IPS DF 6.9 (cell line): ENCODE results near the gene ZNF618.

Source experiments
- DNase-seq: peaks from one replicate; pipeline ENCODE4 v3.0.0-alpha.2; 2013; ENCODE audit warnings: low read depth, low spot score
- H3K27ac ChIP-seq: one replicate; pipeline ENCODE4 v1.5.1; 2013; ENCODE audit warnings: low read length, control low read depth
- H3K27me3 ChIP-seq: 2 replicates; pipeline ENCODE4 v1.6.1; 2013; ENCODE audit warnings: mild to moderate bottlenecking, low read length; ENCODE audit not compliant: control insufficient read depth, insufficient read depth
- H3K36me3 ChIP-seq: 2 replicates; pipeline ENCODE4 v1.6.1; 2013; ENCODE audit warnings: low read length; ENCODE audit not compliant: control insufficient read depth, insufficient read depth
- H3K4me1 ChIP-seq: 2 replicates; pipeline ENCODE4 v1.6.1; 2013; ENCODE audit warnings: low read length; ENCODE audit not compliant: control insufficient read depth, insufficient read depth
- H3K4me3 ChIP-seq: 2 replicates; pipeline ENCODE4 v1.5.1; 2013; ENCODE audit warnings: mild to moderate bottlenecking, low read length
- H3K9me3 ChIP-seq: 2 replicates; pipeline ENCODE4 v1.6.1; 2013; ENCODE audit warnings: low read length, inconsistent platforms; ENCODE audit not compliant: control insufficient read depth, insufficient read depth
- WGBS: extraction: QIAGEN DNeasy Blood & Tissue Kit; methylation state at CpG from one replicate; pipeline ENCODE4 v1.1.7; 2013; ENCODE audit warnings: mixed read lengths, missing lambda C conversion rate; ENCODE audit not compliant: insufficient read length, insufficient coverage; 5-methylcytosine and 5-hydroxymethylcytosine counted together

The ZNF618 gene

GRCh38 chr9:113920872-113921271 lies 44.8 kb downstream of the ZNF618 start:
- no CpG with 5 or more reads among the region's 3 CpGs for WGBS
- Histone ChIP-seq H3K27me3 (no peaks in the 10 kb centered on the region), H3K27ac (no peak overlapping the region), H3K36me3 (no peaks in the 10 kb centered on the region), H3K4me3 (no peak overlapping the region), H3K4me1 (peaks cover 2% of the 10 kb centered on the region; the same call in 1 of the 2 replicates), H3K9me3 (no peaks in the 10 kb centered on the region)
- no peak for DNase-seq

- H3K27ac ChIP-seq: no peak overlapping the region
- no peaks in the 10 kb centered on the region for H3K27me3 ChIP-seq
- H3K4me1 ChIP-seq: peaks cover 2% of the 10 kb centered on the region; the same call in 1 of the 2 replicates
- H3K9me3 ChIP-seq: no peaks in the 10 kb centered on the region
- H3K4me3 ChIP-seq: no peak overlapping the region
- WGBS: no CpG with 5 or more reads among the region's 3 CpGs
- H3K36me3 ChIP-seq: no peaks in the 10 kb centered on the region
- no peak for DNase-seq
Measured at GRCh38 chr9:113921396-113921925, 45.4 kb downstream of the ZNF618 start.

- Histone ChIP-seq H3K27ac (no peak overlapping the region), H3K9me3 (no peaks in the 10 kb centered on the region), H3K27me3 (no peaks in the 10 kb centered on the region), H3K4me1 (peaks cover 2% of the 10 kb centered on the region; the same call in 1 of the 2 replicates), H3K36me3 (no peaks in the 10 kb centered on the region), H3K4me3 (no peak overlapping the region)
- no CpG with 5 or more reads among the region's 4 CpGs for WGBS
- no peak for DNase-seq
Measured at GRCh38 chr9:113922160-113922559, 46.1 kb downstream of the ZNF618 start.

- H3K27me3 ChIP-seq: no peaks in the 10 kb centered on the region
- WGBS: no CpG with 5 or more reads among the region's 1 CpG
- H3K4me1 ChIP-seq: no peaks in the 10 kb centered on the region
- no peak overlapping the region for H3K27ac ChIP-seq
- no peak for DNase-seq
- H3K36me3 ChIP-seq: no peaks in the 10 kb centered on the region
- no peaks in the 10 kb centered on the region for H3K9me3 ChIP-seq
- no peak overlapping the region for H3K4me3 ChIP-seq
Measured at GRCh38 chr9:113926211-113926610, 50.1 kb downstream of the ZNF618 start.

GRCh38 chr9:113927277-113927676 lies 51.2 kb downstream of the ZNF618 start:
- WGBS: no CpG with 5 or more reads among the region's 2 CpGs
- no peaks in the 10 kb centered on the region for H3K9me3 ChIP-seq
- no peak overlapping the region for H3K27ac ChIP-seq
- H3K27me3 ChIP-seq: no peaks in the 10 kb centered on the region
- no peak overlapping the region for H3K4me3 ChIP-seq
- H3K36me3 ChIP-seq: no peaks in the 10 kb centered on the region
- no peak for DNase-seq
- no peaks in the 10 kb centered on the region for H3K4me1 ChIP-seq

GRCh38 chr9:113928269-113928668 lies 52.2 kb downstream of the ZNF618 start:
- Histone ChIP-seq H3K36me3 (no peaks in the 10 kb centered on the region), H3K4me3 (no peak overlapping the region), H3K27ac (no peak overlapping the region), H3K4me1 (no peaks in the 10 kb centered on the region), H3K9me3 (no peaks in the 10 kb centered on the region), H3K27me3 (no peaks in the 10 kb centered on the region)
- no peak for DNase-seq
- WGBS: no CpG with 5 or more reads among the region's 3 CpGs

DNA sequence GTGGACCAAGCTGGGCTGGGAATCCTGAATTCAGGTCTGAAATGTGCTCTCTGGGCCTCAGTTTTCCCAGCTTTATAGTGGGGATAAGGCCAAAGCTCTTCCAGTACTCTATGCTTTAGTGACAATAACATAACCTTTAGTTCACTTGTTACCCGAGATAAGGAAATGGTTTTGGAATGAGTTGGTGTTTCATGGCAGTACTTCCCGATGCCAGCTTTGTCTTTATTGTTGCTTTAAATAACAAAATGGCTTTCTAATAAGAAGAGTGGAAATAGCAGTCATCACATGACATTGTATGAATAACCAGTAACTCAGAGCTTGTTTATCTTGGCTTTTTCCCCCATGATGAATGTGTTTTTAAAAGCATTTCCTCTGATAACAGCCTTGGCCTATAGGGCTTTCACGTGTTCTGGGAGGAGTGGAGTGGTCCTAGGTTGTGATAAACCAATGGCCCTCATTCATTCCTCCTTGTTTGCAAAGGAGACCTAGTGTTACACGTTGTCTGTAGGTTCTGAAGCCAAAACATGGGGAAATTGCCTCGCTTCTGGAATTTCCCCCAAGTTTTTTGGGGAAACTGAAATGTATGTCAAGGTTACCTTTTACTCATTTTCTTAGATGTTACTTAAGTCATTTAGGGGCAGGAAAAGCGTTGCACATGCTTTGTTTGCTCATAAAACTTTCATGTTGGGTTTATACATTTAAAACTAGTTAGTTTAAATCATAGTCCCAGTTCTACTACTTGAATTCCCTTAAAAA lies 53.7 kb downstream of the ZNF618 start:
- Histone ChIP-seq H3K4me1 (no peaks in the 10 kb centered on the region), H3K36me3 (no peaks in the 10 kb centered on the region), H3K4me3 (no peak overlapping the region), H3K9me3 (no peaks in the 10 kb centered on the region), H3K27me3 (no peaks in the 10 kb centered on the region), H3K27ac (no peak overlapping the region)
- WGBS: no CpG with 5 or more reads among the region's 6 CpGs
- DNase-seq: no peak

- Histone ChIP-seq H3K36me3 (no peaks in the 10 kb centered on the region), H3K4me3 (no peak overlapping the region), H3K27ac (no peak overlapping the region), H3K9me3 (no peaks in the 10 kb centered on the region), H3K4me1 (no peaks in the 10 kb centered on the region), H3K27me3 (no peaks in the 10 kb centered on the region)
- no peak for DNase-seq
- no CpG with 5 or more reads among the region's 5 CpGs for WGBS
Measured at GRCh38 chr9:113930390-113930783, 54.3 kb downstream of the ZNF618 start.

- Histone ChIP-seq H3K4me3 (no peak overlapping the region), H3K9me3 (no peaks in the 10 kb centered on the region), H3K27me3 (no peaks in the 10 kb centered on the region), H3K4me1 (no peaks in the 10 kb centered on the region), H3K27ac (no peak overlapping the region), H3K36me3 (no peaks in the 10 kb centered on the region)
- no CpG with 5 or more reads among the region's 5 CpGs for WGBS
- DNase-seq: no peak
Measured at GRCh38 chr9:113931140-113931539, 55.0 kb downstream of the ZNF618 start.

- H3K9me3 ChIP-seq: no peaks in the 10 kb centered on the region
- no peaks in the 10 kb centered on the region for H3K27me3 ChIP-seq
- H3K4me3 ChIP-seq: no peak overlapping the region
- no CpG with 5 or more reads among the region's 4 CpGs for WGBS
- no peak for DNase-seq
- H3K27ac ChIP-seq: no peak overlapping the region
- no peaks in the 10 kb centered on the region for H3K4me1 ChIP-seq
- no peaks in the 10 kb centered on the region for H3K36me3 ChIP-seq
Measured at GRCh38 chr9:113931777-113932176, 55.7 kb downstream of the ZNF618 start.
